ENCODE results near the gene PCBP2. TPM values are rescaled to one million over a fixed set of nuclear protein-coding genes. Genes with fewer than 3 reads are reported as not detected.

PCBP2 gene
- total RNA-seq, 1 donor from 2014 or later: 1,351 TPM

DNA sequence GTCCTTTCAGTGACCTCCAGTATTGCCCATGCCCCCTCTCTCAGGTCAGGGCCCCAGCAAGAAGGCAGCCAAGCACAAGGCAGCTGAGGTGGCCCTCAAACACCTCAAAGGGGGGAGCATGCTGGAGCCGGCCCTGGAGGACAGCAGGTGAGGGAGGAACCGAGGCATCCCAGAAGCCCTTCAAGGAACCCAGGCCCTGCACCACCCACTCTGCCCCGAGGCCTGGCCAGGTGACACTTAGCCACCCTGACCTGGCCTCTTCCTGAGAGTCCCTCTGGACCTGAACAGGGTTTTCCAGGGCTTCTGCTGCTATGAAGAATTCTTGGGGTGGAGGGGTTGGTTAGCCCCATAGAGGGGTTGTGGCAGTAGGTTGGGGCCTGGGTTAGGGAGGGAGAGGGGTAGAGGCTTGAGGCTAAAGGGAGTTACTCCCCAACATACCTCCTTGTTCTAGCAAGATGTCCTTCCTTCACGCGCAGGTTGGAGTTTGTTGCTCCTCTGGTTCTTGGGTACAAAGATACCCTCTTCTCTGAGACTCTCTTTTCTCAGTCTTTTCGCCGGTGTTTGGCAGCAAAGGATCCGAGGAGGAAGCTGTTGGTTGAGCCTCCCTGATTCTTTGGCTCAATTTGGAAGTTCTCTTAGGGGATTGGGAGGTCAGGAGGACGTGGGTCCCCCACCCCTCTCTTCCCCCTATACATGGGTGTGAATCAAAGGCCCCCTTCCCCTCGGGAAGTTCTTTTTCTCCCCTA is 51.3 kb downstream of the PCBP2 start:
- DNase-seq (ENCODE audit: low read depth, low spot score): no peak

GRCh38 chr12:53504004-53504920 is 52.4 kb downstream of the PCBP2 start:
- no peaks in the 10 kb centered on the region for H3K36me3 Mint-ChIP-seq (ENCODE audit: low read depth)
- TF ChIP-seq, protein P1, sequence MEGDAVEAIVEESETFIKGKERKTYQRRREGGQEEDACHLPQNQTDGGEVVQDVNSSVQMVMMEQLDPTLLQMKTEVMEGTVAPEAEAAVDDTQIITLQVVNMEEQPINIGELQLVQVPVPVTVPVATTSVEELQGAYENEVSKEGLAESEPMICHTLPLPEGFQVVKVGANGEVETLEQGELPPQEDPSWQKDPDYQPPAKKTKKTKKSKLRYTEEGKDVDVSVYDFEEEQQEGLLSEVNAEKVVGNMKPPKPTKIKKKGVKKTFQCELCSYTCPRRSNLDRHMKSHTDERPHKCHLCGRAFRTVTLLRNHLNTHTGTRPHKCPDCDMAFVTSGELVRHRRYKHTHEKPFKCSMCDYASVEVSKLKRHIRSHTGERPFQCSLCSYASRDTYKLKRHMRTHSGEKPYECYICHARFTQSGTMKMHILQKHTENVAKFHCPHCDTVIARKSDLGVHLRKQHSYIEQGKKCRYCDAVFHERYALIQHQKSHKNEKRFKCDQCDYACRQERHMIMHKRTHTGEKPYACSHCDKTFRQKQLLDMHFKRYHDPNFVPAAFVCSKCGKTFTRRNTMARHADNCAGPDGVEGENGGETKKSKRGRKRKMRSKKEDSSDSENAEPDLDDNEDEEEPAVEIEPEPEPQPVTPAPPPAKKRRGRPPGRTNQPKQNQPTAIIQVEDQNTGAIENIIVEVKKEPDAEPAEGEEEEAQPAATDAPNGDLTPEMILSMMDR (conservative IDR thresholded peaks at IDR 0.05): no peak
- peaks cover 4% of the 10 kb centered on the region for H3K27me3 Mint-ChIP-seq (ENCODE audit: low read depth)
- DNase-seq (ENCODE audit: low read depth, low spot score): no peak
- no peaks in the 10 kb centered on the region for H3K9me3 Mint-ChIP-seq
- H3K4me1 Mint-ChIP-seq: peaks cover 20% of the 10 kb centered on the region
- no peak overlapping the region for H3K27ac Mint-ChIP-seq (ENCODE audit: unreplicated experiment)
- H3K4me3 Mint-ChIP-seq: peak overlapping the region; percentile 80

More for the DNA sequence above, 51.3 kb downstream of the PCBP2 start:
- H3K27ac Mint-ChIP-seq (ENCODE audit: unreplicated experiment): no peak overlapping the region
- peaks cover 2% of the 10 kb centered on the region for H3K27me3 Mint-ChIP-seq (ENCODE audit: low read depth)
- peaks cover 30% of the 10 kb centered on the region for H3K4me1 Mint-ChIP-seq
- H3K4me3 Mint-ChIP-seq: peak overlapping the region; percentile 98
- no peaks in the 10 kb centered on the region for H3K9me3 Mint-ChIP-seq
- no peaks in the 10 kb centered on the region for H3K36me3 Mint-ChIP-seq (ENCODE audit: low read depth)
- TF ChIP-seq, protein P1 (conservative IDR thresholded peaks at IDR 0.05): no peak

- Mint-ChIP-seq H3K27ac (ENCODE audit: unreplicated experiment) (no peak overlapping the region), H3K4me1 (peaks cover 15% of the 10 kb centered on the region)
These were observed 53.2 kb downstream of the PCBP2 start for GRCh38 chr12:53505086-53505485.

GRCh38 chr12:53505555-53506449 is 53.9 kb downstream of the PCBP2 start:
- TF ChIP-seq, protein P1 (conservative IDR thresholded peaks at IDR 0.05): no peak
- Mint-ChIP-seq H3K27ac (ENCODE audit: unreplicated experiment) (no peak overlapping the region), H3K27me3 (ENCODE audit: low read depth) (peaks cover 3% of the 10 kb centered on the region), H3K4me3 (peak overlapping the region; percentile 34), H3K4me1 (peaks cover 8% of the 10 kb centered on the region), H3K36me3 (ENCODE audit: low read depth) (no peaks in the 10 kb centered on the region), H3K9me3 (no peaks in the 10 kb centered on the region)
- no peak for DNase-seq (ENCODE audit: low read depth, low spot score)

More at GRCh38 chr12:53505086-53505485, 53.2 kb downstream of the PCBP2 start:
- H3K36me3 Mint-ChIP-seq (ENCODE audit: low read depth): no peaks in the 10 kb centered on the region
- peak overlapping the region; percentile 64 for H3K4me3 Mint-ChIP-seq
- H3K9me3 Mint-ChIP-seq: no peaks in the 10 kb centered on the region
- no peak for DNase-seq (ENCODE audit: low read depth, low spot score)
- TF ChIP-seq, protein P1 (conservative IDR thresholded peaks at IDR 0.05): no peak
- H3K27me3 Mint-ChIP-seq (ENCODE audit: low read depth): peaks cover 4% of the 10 kb centered on the region

GRCh38 chr12:53506450-53506785 is 54.5 kb downstream of the PCBP2 start:
- Mint-ChIP-seq H3K9me3 (no peaks in the 10 kb centered on the region), H3K4me3 (peak overlapping the region; percentile 27), H3K4me1 (peaks cover 7% of the 10 kb centered on the region), H3K27ac (ENCODE audit: unreplicated experiment) (no peak overlapping the region), H3K36me3 (ENCODE audit: low read depth) (no peaks in the 10 kb centered on the region), H3K27me3 (ENCODE audit: low read depth) (peaks cover 3% of the 10 kb centered on the region)
- DNase-seq (ENCODE audit: low read depth, low spot score): no peak
- TF ChIP-seq, protein P1 (conservative IDR thresholded peaks at IDR 0.05): no peak
